GM12892 (cell line): ENCODE results near the gene MCC.

ENCODE experiments used
- POLR2A ChIP-seq: IDR thresholded peaks from 2 replicates; pipeline ENCODE4 v1.6.1; 2011; ENCODE audit warnings: low read depth, low read length, control low read depth
- POLR2AphosphoS5 ChIP-seq: IDR thresholded peaks from 2 replicates; pipeline ENCODE4 v1.6.1; 2011; ENCODE audit warnings: low read depth, low read length, control low read depth
- TAF1 ChIP-seq: IDR thresholded peaks from 2 replicates; pipeline ENCODE4 v1.6.1; 2011; ENCODE audit warnings: low read depth, mild to moderate bottlenecking, control low read depth, low read length, borderline replicate concordance

GRCh38 chr5:113064806-113065205 lies 423.4 kb downstream of the MCC start:
- TF ChIP-seq POLR2AphosphoS5 (no peak), POLR2A (no peak), TAF1 (no peak)
